ENCODE data around the gene VOPP1.

GRCh38 chr7:55515569-55516279, 56.6 kb downstream of the VOPP1 start:
- no peak for TF ChIP-seq POLR2A (IDR thresholded peaks at IDR 0.05)
- TF ChIP-seq, protein P1, sequence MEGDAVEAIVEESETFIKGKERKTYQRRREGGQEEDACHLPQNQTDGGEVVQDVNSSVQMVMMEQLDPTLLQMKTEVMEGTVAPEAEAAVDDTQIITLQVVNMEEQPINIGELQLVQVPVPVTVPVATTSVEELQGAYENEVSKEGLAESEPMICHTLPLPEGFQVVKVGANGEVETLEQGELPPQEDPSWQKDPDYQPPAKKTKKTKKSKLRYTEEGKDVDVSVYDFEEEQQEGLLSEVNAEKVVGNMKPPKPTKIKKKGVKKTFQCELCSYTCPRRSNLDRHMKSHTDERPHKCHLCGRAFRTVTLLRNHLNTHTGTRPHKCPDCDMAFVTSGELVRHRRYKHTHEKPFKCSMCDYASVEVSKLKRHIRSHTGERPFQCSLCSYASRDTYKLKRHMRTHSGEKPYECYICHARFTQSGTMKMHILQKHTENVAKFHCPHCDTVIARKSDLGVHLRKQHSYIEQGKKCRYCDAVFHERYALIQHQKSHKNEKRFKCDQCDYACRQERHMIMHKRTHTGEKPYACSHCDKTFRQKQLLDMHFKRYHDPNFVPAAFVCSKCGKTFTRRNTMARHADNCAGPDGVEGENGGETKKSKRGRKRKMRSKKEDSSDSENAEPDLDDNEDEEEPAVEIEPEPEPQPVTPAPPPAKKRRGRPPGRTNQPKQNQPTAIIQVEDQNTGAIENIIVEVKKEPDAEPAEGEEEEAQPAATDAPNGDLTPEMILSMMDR (IDR thresholded peaks at IDR 0.05) = no peak

All from ovary (tissue), 3 donors.